CD4-positive, alpha-beta T cell (primary cell): ENCODE results near the gene APPL2. TPM values are rescaled to one million over a fixed set of nuclear protein-coding genes. Genes with fewer than 3 reads are reported as not detected.
A peak's percentile ranks its signal among the peaks of the same experiment; 100 is the strongest.

ENCODE experiments used
- ATAC-seq: fragments of 200-7000 bp; cut with Tn5 transposase; one replicate; pipeline ENCODE4 v1.10.0; 2022; ENCODE audit warnings: mild to moderate bottlenecking; ENCODE audit not compliant: poor library complexity
- CTCF ChIA-PET: fragments of 350-600 bp; sonication (Branson Sonifier 250); formaldehyde crosslinking; loops from one replicate; lab custom pipeline; 2021; ENCODE audit warnings: antibody characterized with exemption, inconsistent platforms; lab: Charles Lee
- POLR2A ChIA-PET: fragments of 350-600 bp; sonication (Branson Sonifier 250); formaldehyde crosslinking; loops from one replicate; lab custom pipeline; 2021; ENCODE audit warnings: antibody characterized with exemption, inconsistent platforms; lab: Charles Lee
- DNase-seq, 14 experiments: peaks; one replicate each; pipeline ENCODE4 v3.0.0-alpha.2; 2013 to 2020; ENCODE audit warnings: mixed read lengths in 2 of 14
- H3K27ac ChIP-seq, 2 donors: one replicate each; pipeline versions ENCODE4 v1.5.1 to v1.7.0; 2013; ENCODE audit warnings: low read length in 2 of 2, low read depth in 1 of 2, mild to moderate bottlenecking in 1 of 2
- H3K27me3 ChIP-seq, 2 experiments: 1 replicate in 1 of 2; 2 replicates in 1 of 2; pipeline versions ENCODE4 v1.6.1 to v1.7.0; 2013; ENCODE audit warnings: low read length in 2 of 2, control low read depth in 1 of 2, mild to moderate bottlenecking in 1 of 2, moderate library complexity in 1 of 2; ENCODE audit not compliant: insufficient read depth in 2 of 2, control insufficient read depth in 1 of 2
- H3K36me3 ChIP-seq: one replicate; pipeline ENCODE4 v1.6.1; 2013; ENCODE audit warnings: low read length, control low read depth; ENCODE audit not compliant: insufficient read depth
- H3K4me1 ChIP-seq: one replicate; pipeline ENCODE4 v1.6.1; 2013; ENCODE audit warnings: low read length, control low read depth; ENCODE audit not compliant: insufficient read depth
- H3K4me3 ChIP-seq: one replicate; pipeline ENCODE4 v1.5.1; 2013; ENCODE audit warnings: mild to moderate bottlenecking, low read length, moderate library complexity
- H3K9me3 ChIP-seq, 2 experiments: 1 replicate in 1 of 2; 2 replicates in 1 of 2; pipeline versions ENCODE4 v1.6.1 to v1.7.0; 2013; ENCODE audit warnings: low read length in 2 of 2, mild to moderate bottlenecking in 2 of 2, control low read depth in 1 of 2, moderate library complexity in 1 of 2; ENCODE audit not compliant: control insufficient read depth in 1 of 2, insufficient read depth in 1 of 2
- H3K27ac Mint-ChIP-seq: one replicate; pipeline ENCODE4 v1.8.0; 2020; ENCODE audit warnings: mixed read lengths
- H3K27me3 Mint-ChIP-seq: one replicate; pipeline ENCODE4 v1.8.0; 2021; ENCODE audit warnings: mixed read lengths
- H3K36me3 Mint-ChIP-seq: one replicate; pipeline ENCODE4 v1.8.0; 2021; ENCODE audit warnings: low read depth, mixed read lengths
- H3K4me1 Mint-ChIP-seq: one replicate; pipeline ENCODE4 v1.8.0; 2021; ENCODE audit warnings: low read depth, mixed read lengths
- H3K4me3 Mint-ChIP-seq: one replicate; pipeline ENCODE4 v1.8.0; 2020; ENCODE audit warnings: mild to moderate bottlenecking, mixed read lengths
- H3K9me3 Mint-ChIP-seq: one replicate; pipeline ENCODE4 v1.8.0; 2020; ENCODE audit warnings: mixed read lengths
- intact Hi-C, 2 experiments: fragments of 100-400 bp; cut with DNase I in 1 of 2; cut with micrococcal nuclease in 1 of 2; formaldehyde crosslinking; loops; one replicate each; pipeline versions ENCODE4 v1.15.1 to v1.9.0; 2023 to 2025; cut with DNase I, micrococcal nuclease
- total RNA-seq, 174 experiments: library from RNA in 2 of 174; stranded (reverse) in 2 of 174; gene quantifications; one replicate each; pipeline ENCODE4 v1.2.3 and lab custom pipeline; 2021 to 2026
- TF ChIP-seq, protein P1 (sequence below): fragments of 200-600 bp; IDR thresholded peaks from one replicate; pipeline ENCODE4 v1.8.0; 2022; ENCODE audit warnings: antibody characterized with exemption, mild to moderate bottlenecking

The APPL2 gene
- total RNA-seq, 2 experiments from 2014 or later, result 58.8 to 59.9 TPM

DNA sequence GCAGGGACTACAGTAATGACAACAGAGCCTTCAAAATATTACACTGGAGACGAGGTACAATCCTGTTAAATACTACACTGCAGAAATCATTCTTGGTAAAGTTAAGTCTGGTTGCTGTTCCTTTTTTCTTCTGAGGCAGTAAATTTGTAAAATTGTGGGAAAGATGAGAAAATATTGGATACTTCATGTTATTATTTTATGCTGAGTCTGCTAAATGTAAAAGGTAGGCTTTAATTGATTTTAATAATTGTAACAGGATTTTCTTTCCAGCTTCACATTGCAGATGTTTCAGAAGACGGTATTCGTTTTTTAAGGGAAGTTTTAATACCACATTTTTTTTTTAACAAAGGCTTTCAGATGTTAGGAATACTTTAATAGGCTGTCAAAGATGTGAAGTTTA is 65.8 kb downstream of the APPL2 start:
- Histone ChIP-seq H3K27ac (no peak overlapping the region), H3K4me1 (no peaks in the 10 kb centered on the region), H3K27me3 (no peaks in the 10 kb centered on the region), H3K36me3 (peaks cover 63% of the 10 kb centered on the region), H3K4me3 (no peak overlapping the region), H3K9me3 (no peaks in the 10 kb centered on the region)
- CTCF ChIA-PET, result no interaction called here
- no peak overlapping the region for H3K27ac Mint-ChIP-seq
- H3K4me1 Mint-ChIP-seq, result no peaks in the 10 kb centered on the region
- peaks cover 75% of the 10 kb centered on the region for H3K36me3 Mint-ChIP-seq
- DNase-seq (no peak), ATAC-seq (no peak)
- no peak overlapping the region for H3K4me3 Mint-ChIP-seq
- H3K9me3 Mint-ChIP-seq, result no peaks in the 10 kb centered on the region
- POLR2A ChIA-PET, result no interaction called here
- intact Hi-C loops, result no loop called here
- H3K27me3 Mint-ChIP-seq, result no peaks in the 10 kb centered on the region
- TF ChIP-seq, protein P1, sequence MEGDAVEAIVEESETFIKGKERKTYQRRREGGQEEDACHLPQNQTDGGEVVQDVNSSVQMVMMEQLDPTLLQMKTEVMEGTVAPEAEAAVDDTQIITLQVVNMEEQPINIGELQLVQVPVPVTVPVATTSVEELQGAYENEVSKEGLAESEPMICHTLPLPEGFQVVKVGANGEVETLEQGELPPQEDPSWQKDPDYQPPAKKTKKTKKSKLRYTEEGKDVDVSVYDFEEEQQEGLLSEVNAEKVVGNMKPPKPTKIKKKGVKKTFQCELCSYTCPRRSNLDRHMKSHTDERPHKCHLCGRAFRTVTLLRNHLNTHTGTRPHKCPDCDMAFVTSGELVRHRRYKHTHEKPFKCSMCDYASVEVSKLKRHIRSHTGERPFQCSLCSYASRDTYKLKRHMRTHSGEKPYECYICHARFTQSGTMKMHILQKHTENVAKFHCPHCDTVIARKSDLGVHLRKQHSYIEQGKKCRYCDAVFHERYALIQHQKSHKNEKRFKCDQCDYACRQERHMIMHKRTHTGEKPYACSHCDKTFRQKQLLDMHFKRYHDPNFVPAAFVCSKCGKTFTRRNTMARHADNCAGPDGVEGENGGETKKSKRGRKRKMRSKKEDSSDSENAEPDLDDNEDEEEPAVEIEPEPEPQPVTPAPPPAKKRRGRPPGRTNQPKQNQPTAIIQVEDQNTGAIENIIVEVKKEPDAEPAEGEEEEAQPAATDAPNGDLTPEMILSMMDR, result no peak

DNA sequence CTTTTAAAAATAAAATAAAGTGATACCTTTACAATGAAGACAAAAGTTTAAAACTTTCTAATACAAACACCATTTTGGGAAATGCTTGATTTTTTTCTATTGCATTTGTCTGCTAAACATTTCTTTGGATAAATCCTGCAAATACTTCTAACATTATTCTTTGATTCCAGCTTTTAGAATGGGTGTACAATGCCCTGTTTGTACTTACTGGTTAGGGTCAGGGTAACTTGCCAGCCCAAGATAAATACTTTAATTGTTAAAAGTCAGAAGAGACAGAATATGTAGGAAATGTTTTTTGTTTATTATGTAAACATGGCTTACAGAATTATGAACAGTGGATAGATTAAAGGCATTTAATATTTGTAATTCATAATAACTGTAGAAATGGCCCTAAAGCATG is 68.0 kb downstream of the APPL2 start:
- Mint-ChIP-seq H3K27me3 (no peaks in the 10 kb centered on the region), H3K27ac (no peak overlapping the region), H3K9me3 (no peaks in the 10 kb centered on the region), H3K4me1 (no peaks in the 10 kb centered on the region), H3K4me3 (no peak overlapping the region), H3K36me3 (peaks cover 78% of the 10 kb centered on the region)
- ATAC-seq, result no peak
- CTCF ChIA-PET, result no interaction called here
- no peaks in the 10 kb centered on the region for H3K27me3 ChIP-seq
- intact Hi-C loops, result no loop called here
- H3K9me3 ChIP-seq, result no peaks in the 10 kb centered on the region
- POLR2A ChIA-PET, result no interaction called here
- H3K4me1 ChIP-seq, result no peaks in the 10 kb centered on the region
- no peak overlapping the region for H3K4me3 ChIP-seq
- H3K27ac ChIP-seq, result no peak overlapping the region
- no peak for DNase-seq
- TF ChIP-seq, protein P1, result no peak
- H3K36me3 ChIP-seq, result peaks cover 73% of the 10 kb centered on the region

DNA sequence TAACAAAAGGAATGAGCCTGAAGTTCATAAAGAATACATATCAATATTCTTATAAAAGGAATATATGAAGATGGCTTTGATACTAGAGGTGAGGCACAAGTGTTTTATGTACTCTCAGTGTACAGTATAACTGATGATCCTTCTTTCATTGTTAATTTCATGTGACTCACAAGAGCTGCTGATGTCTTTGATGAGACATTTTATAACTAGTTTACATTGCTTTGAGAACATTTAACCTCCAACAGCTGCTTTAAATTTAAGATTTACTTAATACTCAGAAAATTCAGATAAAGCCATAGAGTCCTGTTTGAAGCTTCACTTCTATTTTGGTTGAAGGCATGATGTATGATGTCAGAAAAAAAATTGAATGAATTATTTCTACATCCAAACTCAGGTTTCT is 68.6 kb downstream of the APPL2 start:
- no peak for DNase-seq
- intact Hi-C loops, result no loop called here
- TF ChIP-seq, protein P1, result no peak
- no peaks in the 10 kb centered on the region for H3K4me1 Mint-ChIP-seq
- no peaks in the 10 kb centered on the region for H3K9me3 ChIP-seq
- H3K27ac ChIP-seq, result no peak overlapping the region
- no peaks in the 10 kb centered on the region for H3K4me1 ChIP-seq
- peaks cover 77% of the 10 kb centered on the region for H3K36me3 ChIP-seq
- H3K27ac Mint-ChIP-seq, result peak overlapping the region; percentile 42
- H3K36me3 Mint-ChIP-seq, result peaks cover 74% of the 10 kb centered on the region
- no peaks in the 10 kb centered on the region for H3K27me3 ChIP-seq
- ChIA-PET CTCF (no interaction called here), POLR2A (interaction anchor here (1.2 kb wide), 1 partner anchor 215 kb away, joined by 3 read pairs; no protein-coding TSS in a partner anchor)
- no peak for ATAC-seq
- H3K4me3 ChIP-seq, result no peak overlapping the region
- no peaks in the 10 kb centered on the region for H3K9me3 Mint-ChIP-seq
- H3K27me3 Mint-ChIP-seq, result no peaks in the 10 kb centered on the region
- H3K4me3 Mint-ChIP-seq, result no peak overlapping the region
